Thyroid gland (tissue), 4 donors: ENCODE measurements around the gene UROC1.

ENCODE experiments used
- POLR2A ChIP-seq, 2 donors: fragments of 450-650 bp; IDR thresholded peaks; one replicate each; pipeline ENCODE4 v1.6.1; 2017; ENCODE audit warnings: antibody characterized with exemption in 2 of 2, mild to moderate bottlenecking in 2 of 2, moderate library complexity in 1 of 2
- TF ChIP-seq, protein P1 (sequence below), 6 experiments: fragments of 200-600 bp in 3 of 6; fragments of 450-650 bp in 3 of 6; sonication (generic) in 3 of 6; IDR thresholded peaks; one replicate each; pipeline ENCODE4 v1.5.1; 2016 to 2019; ENCODE audit warnings: antibody characterized with exemption in 6 of 6, mild to moderate bottlenecking in 2 of 6, inconsistent platforms in 1 of 6, moderate library complexity in 1 of 6

DNA sequence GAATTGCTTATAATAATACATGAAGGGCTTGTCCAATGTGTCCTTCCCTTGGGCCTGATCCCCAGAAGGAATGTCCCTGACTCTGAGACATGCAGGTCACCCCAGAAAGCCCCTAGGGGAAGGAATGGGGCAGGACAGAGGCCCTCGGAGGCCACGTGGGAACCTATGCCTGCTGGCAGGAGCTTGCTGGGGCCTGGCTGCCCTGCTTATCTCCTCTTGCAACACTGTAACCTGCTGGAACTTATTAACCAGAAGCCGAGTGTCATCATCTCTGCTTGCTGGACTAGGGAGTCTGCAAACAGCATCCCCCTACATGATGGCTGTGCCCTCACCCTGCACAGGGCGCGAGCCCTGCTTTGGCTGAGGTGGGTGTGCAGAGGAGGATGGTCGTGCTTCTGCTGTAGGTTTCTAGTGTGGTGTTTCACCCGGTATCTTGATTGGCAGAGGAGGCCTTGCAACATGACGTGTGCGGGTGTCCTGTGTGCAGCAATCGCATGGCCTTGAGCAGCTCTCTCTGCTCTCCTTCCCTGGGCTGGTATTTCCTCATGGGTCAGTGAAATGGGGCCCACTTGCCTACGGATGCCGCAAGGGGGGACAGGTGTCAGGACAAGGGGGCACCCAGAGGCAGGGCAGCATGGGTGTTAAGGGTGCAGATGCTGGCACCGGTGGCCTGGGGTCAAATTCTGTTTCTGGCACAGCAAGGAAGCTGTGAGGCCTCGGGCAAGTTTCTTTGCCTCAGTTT is 11.4 kb upstream of the UROC1 start:
- no peak for TF ChIP-seq POLR2A (IDR thresholded peaks at IDR 0.05)
- TF ChIP-seq, protein P1, sequence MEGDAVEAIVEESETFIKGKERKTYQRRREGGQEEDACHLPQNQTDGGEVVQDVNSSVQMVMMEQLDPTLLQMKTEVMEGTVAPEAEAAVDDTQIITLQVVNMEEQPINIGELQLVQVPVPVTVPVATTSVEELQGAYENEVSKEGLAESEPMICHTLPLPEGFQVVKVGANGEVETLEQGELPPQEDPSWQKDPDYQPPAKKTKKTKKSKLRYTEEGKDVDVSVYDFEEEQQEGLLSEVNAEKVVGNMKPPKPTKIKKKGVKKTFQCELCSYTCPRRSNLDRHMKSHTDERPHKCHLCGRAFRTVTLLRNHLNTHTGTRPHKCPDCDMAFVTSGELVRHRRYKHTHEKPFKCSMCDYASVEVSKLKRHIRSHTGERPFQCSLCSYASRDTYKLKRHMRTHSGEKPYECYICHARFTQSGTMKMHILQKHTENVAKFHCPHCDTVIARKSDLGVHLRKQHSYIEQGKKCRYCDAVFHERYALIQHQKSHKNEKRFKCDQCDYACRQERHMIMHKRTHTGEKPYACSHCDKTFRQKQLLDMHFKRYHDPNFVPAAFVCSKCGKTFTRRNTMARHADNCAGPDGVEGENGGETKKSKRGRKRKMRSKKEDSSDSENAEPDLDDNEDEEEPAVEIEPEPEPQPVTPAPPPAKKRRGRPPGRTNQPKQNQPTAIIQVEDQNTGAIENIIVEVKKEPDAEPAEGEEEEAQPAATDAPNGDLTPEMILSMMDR (IDR thresholded peaks at IDR 0.05), result no peak
